ENCODE results near the gene PANX1.

DNA sequence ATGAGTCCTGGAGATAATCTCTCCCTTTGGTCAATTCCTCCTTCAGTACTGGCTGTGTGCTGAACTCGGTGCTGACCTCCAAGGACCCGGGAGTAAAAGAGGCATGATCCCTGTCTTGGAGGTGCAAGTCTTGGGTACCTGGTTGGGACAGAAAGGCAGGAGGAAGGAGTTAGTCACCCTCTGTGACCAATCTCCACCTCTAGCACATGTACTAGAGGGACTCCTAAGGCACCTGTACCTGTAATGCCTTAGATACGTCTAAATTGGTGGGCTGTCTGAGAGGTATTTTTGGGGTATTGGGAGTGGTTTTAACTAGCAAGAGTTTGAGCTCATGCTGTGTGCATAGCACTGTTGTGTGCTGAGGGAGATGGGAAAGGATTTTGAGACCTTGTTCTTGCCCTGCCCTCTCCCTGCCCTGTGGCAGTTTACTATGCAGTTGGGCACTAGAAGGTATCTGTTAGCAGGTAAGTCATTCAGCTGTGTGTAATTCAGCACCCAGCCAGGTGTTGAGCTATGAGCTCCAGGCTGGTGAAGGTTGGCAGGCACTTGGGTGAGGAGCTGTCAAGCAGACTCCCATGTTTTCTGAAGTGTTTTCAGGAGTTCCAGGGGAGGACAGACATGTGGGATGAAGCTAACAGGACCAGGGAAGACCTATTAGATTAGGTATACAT is 2.5 kb downstream of the PANX1 start:
- TF ChIP-seq POLR2AphosphoS5 (IDR thresholded peaks at IDR 0.05; ENCODE audit: low read depth, low read length) (no peak), RXRA (IDR thresholded peaks at IDR 0.05; ENCODE audit: borderline replicate concordance, low read depth) (no peak)
- TF ChIP-seq, protein P1, sequence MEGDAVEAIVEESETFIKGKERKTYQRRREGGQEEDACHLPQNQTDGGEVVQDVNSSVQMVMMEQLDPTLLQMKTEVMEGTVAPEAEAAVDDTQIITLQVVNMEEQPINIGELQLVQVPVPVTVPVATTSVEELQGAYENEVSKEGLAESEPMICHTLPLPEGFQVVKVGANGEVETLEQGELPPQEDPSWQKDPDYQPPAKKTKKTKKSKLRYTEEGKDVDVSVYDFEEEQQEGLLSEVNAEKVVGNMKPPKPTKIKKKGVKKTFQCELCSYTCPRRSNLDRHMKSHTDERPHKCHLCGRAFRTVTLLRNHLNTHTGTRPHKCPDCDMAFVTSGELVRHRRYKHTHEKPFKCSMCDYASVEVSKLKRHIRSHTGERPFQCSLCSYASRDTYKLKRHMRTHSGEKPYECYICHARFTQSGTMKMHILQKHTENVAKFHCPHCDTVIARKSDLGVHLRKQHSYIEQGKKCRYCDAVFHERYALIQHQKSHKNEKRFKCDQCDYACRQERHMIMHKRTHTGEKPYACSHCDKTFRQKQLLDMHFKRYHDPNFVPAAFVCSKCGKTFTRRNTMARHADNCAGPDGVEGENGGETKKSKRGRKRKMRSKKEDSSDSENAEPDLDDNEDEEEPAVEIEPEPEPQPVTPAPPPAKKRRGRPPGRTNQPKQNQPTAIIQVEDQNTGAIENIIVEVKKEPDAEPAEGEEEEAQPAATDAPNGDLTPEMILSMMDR (IDR thresholded peaks at IDR 0.05): no peak
